ENCODE measurements around the gene FAM83D.
"Not testable (repeated sequence)": the region's sequence is repeated elsewhere in the genome, so short reads cannot be mapped to it uniquely, and the experiment has no call there.

Gene FAM83D

GRCh38 chr20:38995536-38996044 is 69.4 kb downstream of the FAM83D start:
- in situ Hi-C loops (cut with MboI; ENCODE audit: low sequenced_read_pairs): no loop called here

GRCh38 chr20:38996866-38997265 is 70.6 kb downstream of the FAM83D start:
- in situ Hi-C loops (cut with MboI; ENCODE audit: low sequenced_read_pairs): not testable (repeated sequence)

DNA sequence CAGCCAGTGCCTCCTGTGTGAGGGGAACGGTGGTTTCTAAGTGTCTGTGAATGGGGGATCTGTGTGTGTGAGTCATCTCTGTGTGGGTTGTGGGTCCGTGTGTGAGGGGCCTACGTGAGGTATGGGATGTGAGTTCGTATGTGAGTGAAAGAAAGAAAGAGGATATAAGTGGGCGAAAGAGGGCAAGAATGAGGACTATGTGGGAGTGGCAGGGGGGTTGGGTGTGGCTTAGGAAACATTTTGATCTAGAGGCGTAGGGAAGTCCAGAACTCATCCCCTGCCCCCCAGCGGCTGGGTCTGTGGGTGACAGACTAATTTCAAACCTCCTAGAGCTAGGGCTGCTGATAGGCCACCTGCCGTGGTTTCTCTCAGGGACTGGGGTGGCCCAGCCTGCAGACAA is 71.4 kb downstream of the FAM83D start:
- in situ Hi-C loops (cut with MboI; ENCODE audit: low sequenced_read_pairs): no loop called here

GRCh38 chr20:38999217-38999616 is 73.0 kb downstream of the FAM83D start:
- in situ Hi-C loops (cut with MboI; ENCODE audit: low sequenced_read_pairs): no loop called here

DNA sequence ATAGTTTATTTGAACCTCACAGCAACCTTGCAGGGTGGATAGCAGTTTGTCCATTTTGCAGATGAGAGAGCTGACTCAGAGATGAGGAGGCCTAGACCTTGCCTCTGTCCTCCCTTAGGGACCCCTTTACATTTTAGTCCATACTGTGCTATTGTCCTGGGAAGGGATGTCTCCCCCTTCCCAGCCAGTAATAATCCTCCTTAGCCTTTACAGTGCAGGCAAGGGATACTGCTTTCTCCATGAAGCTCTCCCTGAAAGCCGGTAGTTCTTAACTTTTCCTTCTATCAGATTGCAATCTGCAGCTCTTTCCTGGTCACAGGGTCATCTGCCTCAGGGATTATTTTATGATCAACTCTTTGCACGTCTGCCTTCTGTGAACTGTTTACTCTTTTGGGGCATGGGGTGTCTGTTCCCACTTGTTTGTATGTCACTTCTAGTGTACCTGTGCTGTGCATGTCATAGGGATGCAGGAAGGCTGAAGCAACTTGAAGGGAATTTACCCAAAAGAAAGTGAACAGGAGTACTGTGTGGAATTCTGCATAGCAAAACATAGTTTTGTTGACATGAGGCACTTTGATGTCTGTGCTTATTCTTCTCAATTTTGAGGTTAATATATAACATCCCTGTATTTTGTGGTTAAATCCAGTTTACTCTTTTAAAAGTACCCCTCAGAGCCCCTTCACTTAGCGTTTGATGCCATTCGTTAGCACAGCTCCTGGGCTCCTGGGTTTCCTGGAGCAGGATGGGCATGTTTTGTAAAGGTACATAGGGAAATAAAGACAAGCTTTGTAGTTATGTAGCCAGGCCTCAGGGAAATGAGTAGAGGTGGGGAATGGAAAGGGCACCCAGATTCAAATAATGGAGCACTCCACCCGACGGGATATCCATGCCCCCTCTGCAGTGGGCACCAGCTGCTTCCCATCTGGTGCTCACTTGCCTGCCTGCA is 74.0 kb downstream of the FAM83D start:
- in situ Hi-C loops (cut with MboI; ENCODE audit: low sequenced_read_pairs): no loop called here
